Nucleus accumbens (tissue), 56 donors: ENCODE results near the gene RASA3.

Experiments used
- DNase-seq, 56 donors: peaks; one replicate each; lab custom pipeline; 2025; lab: John Stamatoyannopoulos, UW

RASA3 gene

GRCh38 chr13:114041493-114041892 lies 90.9 kb downstream of the RASA3 start:
- no peak for DNase-seq

DNA sequence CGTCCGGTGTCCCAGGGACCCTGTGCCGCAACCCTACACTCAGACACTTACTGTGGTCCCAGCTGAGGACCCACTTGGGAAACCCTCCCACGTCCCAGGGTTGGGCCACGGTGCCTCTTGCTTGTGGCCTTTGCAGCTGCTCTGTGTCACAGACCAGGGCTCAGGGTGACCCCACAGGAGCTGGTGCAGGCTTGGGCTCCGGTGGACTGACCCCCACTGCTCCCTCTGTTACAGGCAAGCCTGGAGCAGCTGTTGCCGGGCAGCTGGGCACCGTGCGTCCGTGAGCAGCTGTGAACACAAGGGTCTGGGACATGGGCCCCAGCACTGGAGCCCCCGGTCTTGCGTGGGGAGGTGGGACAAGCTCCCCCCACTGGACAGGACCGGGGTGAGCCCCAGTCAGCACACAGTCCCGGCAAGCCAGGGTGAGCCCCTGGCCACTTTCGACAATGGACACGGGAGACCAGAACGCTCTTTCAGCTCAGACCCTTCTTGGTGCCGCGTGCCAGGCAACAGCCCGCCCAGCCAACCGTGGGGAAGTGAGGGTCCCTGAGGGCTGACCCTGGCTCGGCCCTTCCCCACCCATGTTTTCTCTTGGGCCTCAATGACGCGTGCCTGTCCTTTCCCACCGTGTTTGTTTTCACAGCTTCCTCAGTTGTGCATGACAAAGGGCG lies 92.8 kb downstream of the RASA3 start:
- DNase-seq = no peak

DNA sequence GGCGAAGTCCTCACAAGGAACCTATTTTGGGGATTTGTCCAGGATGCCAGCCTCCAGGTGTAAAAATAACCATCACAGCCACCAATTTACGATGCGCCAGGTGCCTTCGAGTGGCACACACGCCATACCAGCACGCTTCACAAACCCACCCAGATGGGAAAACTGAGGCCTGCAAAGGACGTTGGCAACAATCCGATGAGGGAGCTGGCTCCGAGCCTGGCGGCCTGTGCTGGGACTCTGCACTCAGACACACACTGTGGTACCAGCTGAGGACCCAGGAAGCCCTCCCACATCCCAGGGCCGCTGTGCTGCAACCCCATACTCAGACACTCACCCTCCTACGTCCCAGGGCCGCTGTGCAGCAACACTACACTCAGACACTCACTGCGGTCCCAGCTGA lies 93.5 kb downstream of the RASA3 start:
- peak in 4 of 56 donors; percentile 17 to 51 (median 25) for DNase-seq

- DNase-seq = peak in 10 of 56 donors; percentile 21 to 63 (median 44)
These were observed 94.2 kb downstream of the RASA3 start for GRCh38 chr13:114038211-114038613.

GRCh38 chr13:114037674-114038073 lies 94.7 kb downstream of the RASA3 start:
- peak in 3 of 56 donors; percentile 14 to 57 (median 54) for DNase-seq

DNA sequence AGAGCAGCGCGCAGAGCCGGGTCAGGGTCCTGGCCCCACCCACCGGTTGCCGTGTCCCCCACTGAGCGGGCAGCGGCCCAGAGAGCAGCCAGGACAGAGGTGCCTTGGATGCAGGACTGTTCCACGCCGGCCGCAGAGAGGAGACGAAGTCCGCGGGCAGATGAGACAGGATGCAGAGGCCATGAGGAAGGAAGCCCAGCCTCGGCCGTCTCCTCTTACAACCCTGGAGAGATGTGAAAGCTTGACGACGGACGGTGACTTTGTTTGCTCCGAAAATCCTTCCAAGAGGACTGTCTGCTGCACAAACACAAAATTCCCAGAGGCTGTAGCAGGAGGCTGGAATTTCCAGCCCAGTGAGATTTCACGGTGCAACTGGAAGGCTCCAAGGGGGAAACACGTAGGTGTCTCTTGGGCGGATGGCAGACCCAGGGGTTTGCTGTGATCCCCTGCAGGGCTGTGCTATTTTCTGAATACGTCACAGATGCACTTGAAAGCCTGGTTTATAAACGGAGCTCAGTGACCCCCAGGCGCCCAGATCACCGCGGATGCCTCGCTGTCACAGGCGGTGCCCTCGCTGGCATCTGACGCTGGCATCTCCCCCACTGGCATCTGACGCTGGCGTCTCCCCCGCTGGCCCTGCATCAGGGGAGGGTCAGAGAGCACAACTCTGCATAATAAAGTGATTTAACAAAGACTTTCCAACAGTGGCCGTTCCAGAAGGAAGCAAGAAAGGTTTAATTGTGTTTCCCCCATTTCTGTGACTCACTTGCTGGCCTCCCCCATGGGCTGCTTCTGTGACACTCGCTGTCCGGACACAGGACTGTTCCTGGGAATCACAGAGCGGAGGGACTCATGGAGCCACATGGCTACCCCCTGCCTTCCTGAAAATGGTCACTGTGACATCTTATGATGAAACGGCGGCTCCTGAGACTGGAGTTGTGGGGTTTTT lies 96.6 kb downstream of the RASA3 start:
- peak in 54 of 56 donors; percentile 38 to 98 (median 81) for DNase-seq

DNA sequence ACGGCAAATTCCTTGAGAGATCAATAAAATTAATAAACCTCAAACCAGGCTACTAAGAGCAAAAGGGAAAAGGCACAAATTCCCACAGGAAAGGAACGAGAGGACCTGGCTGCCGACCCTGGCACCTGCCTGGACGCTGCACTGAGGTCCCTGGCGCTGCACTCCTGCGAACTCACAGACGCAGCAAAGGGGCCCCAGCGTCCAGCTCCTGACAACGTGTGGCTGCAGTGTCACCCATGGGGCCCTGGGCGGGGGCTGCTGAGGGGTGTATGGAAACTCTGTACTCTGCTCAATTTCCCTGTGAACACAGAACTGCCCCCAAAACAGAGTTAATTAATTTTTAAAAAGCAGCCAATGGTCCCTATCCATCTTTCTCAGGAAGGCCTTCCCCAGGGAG lies 97.2 kb downstream of the RASA3 start:
- peak in 3 of 56 donors; percentile 44 to 52 (median 49) for DNase-seq

GRCh38 chr13:114034481-114034891 lies 97.9 kb downstream of the RASA3 start:
- DNase-seq = no peak

- DNase-seq = peak in 1 of 56 donors; percentile 40
These were observed 98.7 kb downstream of the RASA3 start for GRCh38 chr13:114033541-114034315.

DNA sequence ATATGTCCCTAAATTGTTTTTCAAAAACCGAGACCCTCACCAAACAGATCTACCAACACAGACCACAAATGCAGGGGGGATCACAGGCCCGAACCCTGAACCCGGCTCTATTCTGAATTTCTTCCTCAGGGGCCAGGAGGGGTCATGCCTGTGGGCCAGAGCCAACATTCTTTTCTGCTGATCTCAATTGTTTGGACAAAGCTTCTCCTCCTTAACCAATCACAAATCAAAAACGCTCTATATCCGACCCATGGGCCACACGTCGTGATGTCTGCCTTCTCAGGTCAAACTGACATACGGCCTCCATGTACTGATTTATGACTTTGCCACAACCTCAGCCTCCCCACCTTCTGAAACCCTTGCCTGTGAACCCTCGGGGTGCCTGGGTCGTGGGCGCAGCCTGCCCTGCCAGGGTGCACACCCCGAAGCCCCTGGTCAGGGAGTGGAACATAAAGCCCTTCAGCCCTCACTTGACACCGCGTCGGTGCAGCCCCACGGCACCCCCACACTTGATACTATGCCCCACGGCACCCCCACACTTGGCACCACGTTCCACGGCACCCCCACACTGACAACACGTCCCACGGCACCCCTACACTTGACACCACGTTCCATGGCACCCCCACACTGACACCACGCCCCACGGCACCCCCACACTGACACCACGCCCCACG lies 100.2 kb downstream of the RASA3 start:
- DNase-seq = no peak

DNA sequence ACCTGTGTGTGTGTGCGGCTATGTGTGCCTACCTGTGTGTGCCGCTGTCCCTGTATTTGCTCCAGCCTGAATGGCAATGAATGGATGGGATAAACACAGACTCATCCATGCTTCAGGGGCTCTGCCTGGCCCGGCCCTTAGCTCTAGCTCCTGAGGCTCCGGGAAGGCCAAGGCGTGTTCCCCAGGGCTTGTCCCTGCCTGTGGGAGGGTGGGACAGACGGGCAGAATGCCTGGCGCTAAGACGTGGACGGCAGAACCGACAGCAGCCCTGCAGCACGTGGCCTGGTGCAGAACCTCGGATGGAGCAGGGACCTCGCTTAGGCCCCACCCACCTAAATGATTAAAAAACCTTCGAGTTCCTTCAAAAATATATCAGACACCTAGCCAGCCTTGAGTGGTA lies 100.8 kb downstream of the RASA3 start:
- DNase-seq = no peak

- no peak for DNase-seq
These were observed 101.5 kb downstream of the RASA3 start for GRCh38 chr13:114030666-114031610.

DNA sequence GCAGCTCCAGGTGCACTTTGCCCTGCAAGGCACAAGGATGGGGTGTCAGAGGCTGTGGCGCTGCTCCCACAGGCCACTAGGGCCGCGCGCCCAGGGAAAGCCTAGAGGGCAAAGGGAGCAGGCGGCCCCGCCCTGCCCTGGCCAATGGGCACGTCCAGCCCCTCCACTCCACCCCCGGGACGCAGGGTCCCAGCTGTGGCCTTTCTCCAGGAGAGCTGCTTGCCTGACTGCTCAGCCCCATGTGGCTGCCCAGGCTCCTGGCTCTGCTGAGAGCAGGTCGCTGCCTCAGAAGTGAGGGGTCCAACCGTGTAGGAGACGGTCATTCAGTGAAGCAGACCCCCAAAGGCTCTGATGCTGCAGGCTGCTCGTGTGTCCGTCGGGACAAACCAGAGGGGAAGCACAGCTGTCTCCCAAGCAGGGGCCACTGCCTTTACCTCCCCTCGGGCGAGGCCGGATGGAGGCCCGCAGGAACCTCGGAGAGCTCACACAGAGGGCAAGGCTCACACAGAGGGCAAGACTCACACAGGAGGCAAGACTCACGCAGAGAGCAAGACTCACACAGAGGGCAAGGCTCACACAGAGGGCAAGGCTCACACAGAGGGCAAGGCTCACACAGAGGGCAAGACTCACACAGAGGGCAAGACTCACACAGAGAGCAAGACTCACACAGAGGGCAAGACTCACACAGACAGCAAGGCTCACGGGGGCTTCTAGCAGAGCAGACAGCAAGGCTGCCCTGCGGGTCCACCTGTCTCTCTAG lies 102.4 kb downstream of the RASA3 start:
- no peak for DNase-seq

GRCh38 chr13:114027826-114028225 lies 104.6 kb downstream of the RASA3 start:
- DNase-seq = no peak

- no peak for DNase-seq
These were observed 105.2 kb downstream of the RASA3 start for GRCh38 chr13:114027046-114027715.

- DNase-seq = no peak
These were observed 105.9 kb downstream of the RASA3 start for GRCh38 chr13:114026481-114026880.

GRCh38 chr13:114025714-114026431 lies 106.5 kb downstream of the RASA3 start:
- peak in 10 of 56 donors; percentile 15 to 44 (median 22) for DNase-seq
